K562 (cell line): ENCODE data around the gene TUT1. TPM values are rescaled to one million over a fixed set of nuclear protein-coding genes. Genes with fewer than 3 reads are reported as not detected.

Experiments used
- BCOR ChIP-seq: fragments of 450-650 bp; IDR thresholded peaks from 2 replicates; pipeline ENCODE4 v1.6.1; 2016
- BDP1 ChIP-seq: IDR thresholded peaks from 3 replicates; pipeline ENCODE4 v1.6.1; 2011; ENCODE audit not compliant: insufficient read length, insufficient read depth
- FOSL1 ChIP-seq: fragments of 200-800 bp; sonication (Bioruptor generic); conservative IDR thresholded peaks from 2 replicates; pipeline ENCODE4 v1.6.1; 2016; ENCODE audit warnings: missing genetic modification characterization, missing compliant biosample characterization
- FOXM1 ChIP-seq, 2 experiments: fragments of 450-650 bp in 1 of 2; sonication (generic) in 1 of 2; formaldehyde crosslinking in 1 of 2; IDR thresholded peaks; 2 replicates each; pipeline versions ENCODE4 v1.6.1 to v1.9.0; 2017 to 2022; ENCODE audit warnings: low read depth in 2 of 2, mild to moderate bottlenecking in 2 of 2, missing genetic modification reagents in 1 of 2, moderate library complexity in 1 of 2
- KDM4B ChIP-seq, 2 experiments: fragments of 450-650 bp in 1 of 2; sonication (generic) in 1 of 2; IDR thresholded peaks; 2 replicates each; pipeline ENCODE4 v1.6.1; 2016 to 2017; ENCODE audit warnings: borderline replicate concordance in 2 of 2, antibody characterized with exemption in 1 of 2, low read depth in 1 of 2, mild to moderate bottlenecking in 1 of 2
- MEF2A ChIP-seq: IDR thresholded peaks from 2 replicates; pipeline ENCODE4 v1.6.1; 2011; ENCODE audit warnings: low read depth, mild to moderate bottlenecking, low read length, moderate library complexity; ENCODE audit not compliant: control insufficient read depth
- MTA3 ChIP-seq: fragments of 450-650 bp; formaldehyde crosslinking; IDR thresholded peaks from 2 replicates; pipeline ENCODE4 v1.6.1; 2017; ENCODE audit warnings: mild to moderate bottlenecking, borderline replicate concordance
- PCBP1 ChIP-seq: fragments of 200-400 bp; formaldehyde crosslinking; IDR thresholded peaks from 2 replicates; pipeline ENCODE4 v1.6.1; 2018; ENCODE audit warnings: mild to moderate bottlenecking, low read depth, low read length; ENCODE audit not compliant: poor library complexity, severe bottlenecking
- PHF20 ChIP-seq: fragments of 450-650 bp; IDR thresholded peaks from 2 replicates; pipeline ENCODE4 v1.6.1; 2018; ENCODE audit not compliant: partially characterized antibody
- POLR2A ChIP-seq: fragments of 450-650 bp; conservative IDR thresholded peaks from 2 replicates; pipeline ENCODE4 v1.6.1; 2016
- RB1 ChIP-seq: fragments of 450-650 bp; IDR thresholded peaks from 2 replicates; pipeline ENCODE4 v1.6.1; 2017; ENCODE audit warnings: low read depth, mild to moderate bottlenecking
- SMAD1 ChIP-seq: fragments of 150-350 bp; IDR thresholded peaks from 2 replicates; pipeline ENCODE4 v1.6.1; 2014; ENCODE audit warnings: low read length, low read depth; ENCODE audit not compliant: partially characterized antibody
- TAF15 ChIP-seq: fragments of 200-400 bp; formaldehyde crosslinking; IDR thresholded peaks from 2 replicates; pipeline ENCODE4 v1.6.1; 2017; ENCODE audit warnings: mild to moderate bottlenecking, low read depth, low read length, moderate library complexity
- TAL1 ChIP-seq: fragments of 450-650 bp; IDR thresholded peaks from 2 replicates; pipeline ENCODE4 v1.6.1; 2016; ENCODE audit warnings: mild to moderate bottlenecking
- TGIF2 ChIP-seq: sonication (generic); formaldehyde crosslinking; IDR thresholded peaks from 2 replicates; pipeline ENCODE4 v1.8.1; 2022; ENCODE audit warnings: mild to moderate bottlenecking, missing genetic modification reagents, moderate library complexity
- ZNF23 ChIP-seq: fragments of 250-450 bp; sonication (Bioruptor Pico); IDR thresholded peaks from 2 replicates; pipeline ENCODE4 v1.4.0; 2020; ENCODE audit warnings: mild to moderate bottlenecking
- ZNF239 ChIP-seq: fragments of 250-450 bp; sonication (Bioruptor Pico); IDR thresholded peaks from 2 replicates; pipeline ENCODE4 v1.4.0; 2020; ENCODE audit warnings: mild to moderate bottlenecking
- ZNF3 ChIP-seq: fragments of 250-450 bp; sonication (Bioruptor Pico); IDR thresholded peaks from 2 replicates; pipeline ENCODE4 v1.5.0; 2021; ENCODE audit warnings: mild to moderate bottlenecking, moderate library complexity
- ZNF316 ChIP-seq: fragments of 450-650 bp; IDR thresholded peaks from 2 replicates; pipeline ENCODE4 v1.6.1; 2016
- ZNF79 ChIP-seq: fragments of 250-450 bp; sonication (Bioruptor Pico); IDR thresholded peaks from 2 replicates; pipeline ENCODE4 v1.4.0; 2020; ENCODE audit warnings: low read depth, mild to moderate bottlenecking, moderate library complexity
- polyA plus RNA-seq, 8 experiments: library from polyadenylated mRNA; depleted of rRNA in 4 of 8; stranded (reverse) in 5 of 8; unstranded in 3 of 8; fragments of >200 nt; fragmentation: Nextera tagmentation in 2 of 8; fragmentation: Illumina TruSeq in 1 of 8; extraction: Ambion mirVana in 2 of 8; extraction: Trizol in 1 of 8; gene quantifications; 2 replicates each; pipeline versions ENCODE4 v1.2.1 to v1.2.3, GENCODE V29; 2011 to 2014; ENCODE audit warnings: inconsistent platforms in 1 of 8, missing spikeins in 1 of 8
- total RNA-seq, 7 experiments: library from RNA; depleted of rRNA in 6 of 7; stranded (reverse); fragments of >200 nt in 6 of 7; fragmentation: Illumina TruSeq in 2 of 7; extraction: Trizol in 2 of 7; gene quantifications; 2 replicates each; pipeline versions ENCODE4 v1.2.1 to v1.2.3, GENCODE V29; 2011 to 2021; ENCODE audit warnings: low replicate concordance in 1 of 7
- TF ChIP-seq, protein P1 (sequence below): sonication (generic); formaldehyde crosslinking; IDR thresholded peaks from 2 replicates; pipeline ENCODE4 v1.8.0; 2022; ENCODE audit warnings: mild to moderate bottlenecking, missing genetic modification reagents
- TF ChIP-seq, protein P2 (sequence below), 2 experiments: fragments of 450-650 bp; conservative IDR thresholded peaks; 2 replicates each; pipeline ENCODE4 v1.6.1; 2017; ENCODE audit warnings: mild to moderate bottlenecking in 2 of 2, moderate library complexity in 2 of 2
- TF ChIP-seq, protein P3 (sequence below): IDR thresholded peaks from 2 replicates; pipeline ENCODE4 v1.6.1; 2011; ENCODE audit not compliant: insufficient read length; ENCODE audit errors: extremely low read depth

The TUT1 gene
- total and polyA plus RNA-seq, 9 of the 15 experiments (the other 6 are each of a cell fraction or from before 2014, with no cell fraction given): 0.66 to 44.3 (median 15.7) TPM

DNA sequence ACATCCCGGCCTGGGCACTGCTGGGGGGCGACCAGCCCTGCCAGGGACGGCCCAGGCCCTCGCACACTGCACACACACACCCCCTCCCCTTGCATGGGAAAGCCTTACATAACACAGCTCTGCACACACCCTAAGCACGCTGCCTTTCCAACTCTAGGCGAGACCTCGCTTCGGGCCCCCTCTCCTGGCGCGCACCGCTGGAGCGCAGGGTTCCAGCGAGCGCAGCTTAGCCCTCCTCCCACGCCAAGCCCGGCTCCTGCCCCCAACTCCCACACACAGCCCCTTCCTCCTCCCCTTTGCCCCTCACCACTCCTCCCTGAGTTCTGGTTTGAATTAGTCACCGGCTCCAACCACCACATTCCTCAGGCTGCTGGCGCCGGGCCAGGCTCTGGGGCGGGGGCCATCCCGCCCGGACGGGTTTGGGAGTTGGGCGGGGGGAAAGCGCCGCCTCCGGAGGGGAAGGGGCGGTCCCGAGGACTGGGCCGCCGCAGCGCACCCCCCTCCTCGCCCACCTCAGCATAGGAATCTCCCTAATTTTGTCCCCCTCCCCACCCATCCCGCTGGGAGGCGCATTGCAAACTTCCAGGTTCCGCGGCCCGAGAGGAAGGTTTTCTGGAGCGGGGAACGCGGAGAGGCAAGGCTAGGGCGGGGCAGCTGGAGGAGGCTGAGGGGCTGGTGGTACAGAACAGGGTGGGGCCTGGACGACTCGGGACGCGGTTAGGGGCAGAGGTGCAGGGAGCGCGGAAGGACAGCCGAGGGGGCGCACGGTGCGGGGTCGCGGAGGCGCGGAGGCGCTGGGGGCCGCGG, 45.7 kb downstream of the TUT1 start (continued):
- 0 out of 2 replicates have a peak, but pooled peaks have one; percentile 16 for TF ChIP-seq FOXM1 (IDR thresholded peaks at IDR 0.05; ENCODE audit: low read depth)
- no peak for TF ChIP-seq FOXM1 (CRISPR knock-in tag; IDR thresholded peaks at IDR 0.05; ENCODE audit: low read depth)
- TF ChIP-seq PHF20: no peak
- TF ChIP-seq TAF15: no peak
- TF ChIP-seq POLR2A: no peak
- no peak for TF ChIP-seq ZNF316
- no peak for TF ChIP-seq ZNF239 (CRISPR knock-in tag)
- no peak for TF ChIP-seq TAL1
- TF ChIP-seq KDM4B (IDR thresholded peaks at IDR 0.05; ENCODE audit: borderline replicate concordance in 2 of 2, low read depth in 1 of 2): no peak
- TF ChIP-seq ZNF3 (CRISPR knock-in tag): no peak
- TF ChIP-seq, protein P1, sequence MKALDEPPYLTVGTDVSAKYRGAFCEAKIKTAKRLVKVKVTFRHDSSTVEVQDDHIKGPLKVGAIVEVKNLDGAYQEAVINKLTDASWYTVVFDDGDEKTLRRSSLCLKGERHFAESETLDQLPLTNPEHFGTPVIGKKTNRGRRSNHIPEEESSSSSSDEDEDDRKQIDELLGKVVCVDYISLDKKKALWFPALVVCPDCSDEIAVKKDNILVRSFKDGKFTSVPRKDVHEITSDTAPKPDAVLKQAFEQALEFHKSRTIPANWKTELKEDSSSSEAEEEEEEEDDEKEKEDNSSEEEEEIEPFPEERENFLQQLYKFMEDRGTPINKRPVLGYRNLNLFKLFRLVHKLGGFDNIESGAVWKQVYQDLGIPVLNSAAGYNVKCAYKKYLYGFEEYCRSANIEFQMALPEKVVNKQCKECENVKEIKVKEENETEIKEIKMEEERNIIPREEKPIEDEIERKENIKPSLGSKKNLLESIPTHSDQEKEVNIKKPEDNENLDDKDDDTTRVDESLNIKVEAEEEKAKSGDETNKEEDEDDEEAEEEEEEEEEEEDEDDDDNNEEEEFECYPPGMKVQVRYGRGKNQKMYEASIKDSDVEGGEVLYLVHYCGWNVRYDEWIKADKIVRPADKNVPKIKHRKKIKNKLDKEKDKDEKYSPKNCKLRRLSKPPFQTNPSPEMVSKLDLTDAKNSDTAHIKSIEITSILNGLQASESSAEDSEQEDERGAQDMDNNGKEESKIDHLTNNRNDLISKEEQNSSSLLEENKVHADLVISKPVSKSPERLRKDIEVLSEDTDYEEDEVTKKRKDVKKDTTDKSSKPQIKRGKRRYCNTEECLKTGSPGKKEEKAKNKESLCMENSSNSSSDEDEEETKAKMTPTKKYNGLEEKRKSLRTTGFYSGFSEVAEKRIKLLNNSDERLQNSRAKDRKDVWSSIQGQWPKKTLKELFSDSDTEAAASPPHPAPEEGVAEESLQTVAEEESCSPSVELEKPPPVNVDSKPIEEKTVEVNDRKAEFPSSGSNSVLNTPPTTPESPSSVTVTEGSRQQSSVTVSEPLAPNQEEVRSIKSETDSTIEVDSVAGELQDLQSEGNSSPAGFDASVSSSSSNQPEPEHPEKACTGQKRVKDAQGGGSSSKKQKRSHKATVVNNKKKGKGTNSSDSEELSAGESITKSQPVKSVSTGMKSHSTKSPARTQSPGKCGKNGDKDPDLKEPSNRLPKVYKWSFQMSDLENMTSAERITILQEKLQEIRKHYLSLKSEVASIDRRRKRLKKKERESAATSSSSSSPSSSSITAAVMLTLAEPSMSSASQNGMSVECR (CRISPR knock-in tag): no peak; the same call in 1 of the 2 replicates
- no peak for TF ChIP-seq TGIF2 (CRISPR knock-in tag)
- peak; percentile 95 for TF ChIP-seq PCBP1
- peak; percentile 94 for TF ChIP-seq FOSL1 (tag)
- TF ChIP-seq, protein P2, sequence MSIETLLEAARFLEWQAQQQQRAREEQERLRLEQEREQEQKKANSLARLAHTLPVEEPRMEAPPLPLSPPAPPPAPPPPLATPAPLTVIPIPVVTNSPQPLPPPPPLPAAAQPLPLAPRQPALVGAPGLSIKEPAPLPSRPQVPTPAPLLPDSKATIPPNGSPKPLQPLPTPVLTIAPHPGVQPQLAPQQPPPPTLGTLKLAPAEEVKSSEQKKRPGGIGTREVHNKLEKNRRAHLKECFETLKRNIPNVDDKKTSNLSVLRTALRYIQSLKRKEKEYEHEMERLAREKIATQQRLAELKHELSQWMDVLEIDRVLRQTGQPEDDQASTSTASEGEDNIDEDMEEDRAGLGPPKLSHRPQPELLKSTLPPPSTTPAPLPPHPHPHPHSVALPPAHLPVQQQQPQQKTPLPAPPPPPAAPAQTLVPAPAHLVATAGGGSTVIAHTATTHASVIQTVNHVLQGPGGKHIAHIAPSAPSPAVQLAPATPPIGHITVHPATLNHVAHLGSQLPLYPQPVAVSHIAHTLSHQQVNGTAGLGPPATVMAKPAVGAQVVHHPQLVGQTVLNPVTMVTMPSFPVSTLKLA (conservative IDR thresholded peaks at IDR 0.05): peak; percentile 60 to 67; a peak in 3 of 4 replicates
- TF ChIP-seq BDP1: no peak
- TF ChIP-seq RB1: peak; percentile 54
- peak; percentile 76; the same call in 1 of the 2 replicates for TF ChIP-seq BCOR
- no peak for TF ChIP-seq MEF2A
- TF ChIP-seq ZNF23 (CRISPR knock-in tag): no peak
- peak; percentile 83 for TF ChIP-seq SMAD1
- TF ChIP-seq, protein P3, sequence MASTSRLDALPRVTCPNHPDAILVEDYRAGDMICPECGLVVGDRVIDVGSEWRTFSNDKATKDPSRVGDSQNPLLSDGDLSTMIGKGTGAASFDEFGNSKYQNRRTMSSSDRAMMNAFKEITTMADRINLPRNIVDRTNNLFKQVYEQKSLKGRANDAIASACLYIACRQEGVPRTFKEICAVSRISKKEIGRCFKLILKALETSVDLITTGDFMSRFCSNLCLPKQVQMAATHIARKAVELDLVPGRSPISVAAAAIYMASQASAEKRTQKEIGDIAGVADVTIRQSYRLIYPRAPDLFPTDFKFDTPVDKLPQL: no peak
- no peak for TF ChIP-seq MTA3
- TF ChIP-seq ZNF79: no peak
